Neural cell (in vitro differentiated cells): ENCODE data around the gene KSR2. TPM values are rescaled to one million over a fixed set of nuclear protein-coding genes. Genes with fewer than 3 reads are reported as not detected.
"Not testable (repeated sequence)": the region's sequence is repeated elsewhere in the genome, so short reads cannot be mapped to it uniquely, and the experiment has no call there.

Experiments
- H2AFZ ChIP-seq: fragments of 200-600, 300-800 bp; sonication (generic), shearing (Covaris generic); 2 replicates; pipeline ENCODE4 v1.6.0; 2014; ENCODE audit warnings: low read depth, mild to moderate bottlenecking, antibody characterized with exemption, low read length, moderate library complexity
- H3F3A ChIP-seq: fragments of 200-600 bp; shearing (Covaris generic); 2 replicates; pipeline ENCODE4 v1.6.1; 2016; ENCODE audit warnings: mild to moderate bottlenecking, moderate library complexity, mixed read lengths, antibody characterized with exemption, low read length; ENCODE audit not compliant: insufficient read depth, poor library complexity, severe bottlenecking
- H3K27ac ChIP-seq: fragments of 200-600, 300-800 bp; sonication (generic), shearing (Covaris generic); 2 replicates; pipeline ENCODE4 v1.5.1; 2014; ENCODE audit warnings: mild to moderate bottlenecking, low read length, moderate library complexity
- H3K27me3 ChIP-seq: fragments of 300-800, 200-600 bp; sonication (generic), shearing (Covaris generic); 2 replicates; pipeline ENCODE4 v1.6.0; 2014; ENCODE audit warnings: mild to moderate bottlenecking, low read depth, low read length, moderate library complexity; ENCODE audit not compliant: insufficient read depth
- H3K36me3 ChIP-seq: fragments of 300-800, 200-600 bp; sonication (generic), shearing (Covaris generic); 2 replicates; pipeline ENCODE4 v1.5.1; 2014; ENCODE audit warnings: mild to moderate bottlenecking, antibody characterized with exemption, low read length, moderate library complexity; ENCODE audit not compliant: insufficient read depth
- H3K4me2 ChIP-seq: fragments of 300-800, 200-600 bp; sonication (generic), shearing (Covaris generic); 2 replicates; pipeline ENCODE4 v1.6.0; 2014; ENCODE audit warnings: mild to moderate bottlenecking, low read length
- H3K4me3 ChIP-seq: fragments of 300-800, 200-600 bp; sonication (generic), shearing (Covaris generic); 2 replicates; pipeline ENCODE4 v1.5.1; 2014; ENCODE audit warnings: mild to moderate bottlenecking, low read length, moderate library complexity
- H3K79me2 ChIP-seq: fragments of 200-600 bp; shearing (Covaris generic); replicated peaks from 2 replicates; pipeline ENCODE4 v1.6.0; 2014; ENCODE audit warnings: mild to moderate bottlenecking, low read length, moderate library complexity; ENCODE audit not compliant: insufficient read depth
- H3K9ac ChIP-seq: fragments of 300-800, 200-600 bp; sonication (generic), shearing (Covaris generic); 2 replicates; pipeline ENCODE4 v1.6.1; 2016; ENCODE audit warnings: mild to moderate bottlenecking, low read length, mixed read lengths
- H3K9me2 ChIP-seq: fragments of 200-600 bp; shearing (Covaris generic); 2 replicates; pipeline ENCODE4 v1.6.1; 2016; ENCODE audit warnings: mild to moderate bottlenecking, low read length, mixed read lengths; ENCODE audit not compliant: insufficient read depth
- H3K9me3 ChIP-seq: fragments of 200-600, 300-800 bp; sonication (generic), shearing (Covaris generic); 2 replicates; pipeline ENCODE4 v1.6.1; 2016; ENCODE audit warnings: mild to moderate bottlenecking, mixed run types, low read length, moderate library complexity, mixed read lengths
- H4K20me1 ChIP-seq: fragments of 200-600 bp; shearing (Covaris generic); 2 replicates; pipeline ENCODE4 v1.6.1; 2016; ENCODE audit warnings: mild to moderate bottlenecking, mixed run types; ENCODE audit not compliant: insufficient read depth
- CTCF ChIP-seq: fragments of 450-650 bp; IDR thresholded peaks from 2 replicates; pipeline ENCODE4 v1.5.1; 2014; ENCODE audit warnings: antibody characterized with exemption, mild to moderate bottlenecking, moderate library complexity; ENCODE audit not compliant: poor library complexity, severe bottlenecking
- EP300 ChIP-seq: fragments of 450-650 bp; conservative IDR thresholded peaks from 2 replicates; pipeline ENCODE4 v1.6.1; 2014; ENCODE audit warnings: antibody characterized with exemption, mild to moderate bottlenecking, moderate library complexity; ENCODE audit not compliant: poor library complexity, severe bottlenecking
- EZH2 ChIP-seq: fragments of 200-600, 300-800 bp; shearing (Covaris generic), sonication (generic); IDR thresholded peaks from 2 replicates; pipeline ENCODE4 v1.6.1; 2014; ENCODE audit warnings: antibody characterized with exemption, low read length, borderline replicate concordance, mild to moderate bottlenecking; ENCODE audit not compliant: insufficient read depth, poor library complexity, severe bottlenecking
- MXI1 ChIP-seq: fragments of 450-650 bp; conservative IDR thresholded peaks from 2 replicates; pipeline ENCODE4 v1.6.1; 2014; ENCODE audit warnings: antibody characterized with exemption, mild to moderate bottlenecking; ENCODE audit not compliant: poor library complexity, severe bottlenecking
- POLR2AphosphoS5 ChIP-seq: IDR thresholded peaks from 2 replicates; pipeline ENCODE4 v1.6.1; 2012
- RAD21 ChIP-seq: fragments of 450-650 bp; conservative IDR thresholded peaks from 2 replicates; pipeline ENCODE4 v1.6.1; 2014; ENCODE audit warnings: antibody characterized with exemption, mild to moderate bottlenecking, moderate library complexity
- SMC3 ChIP-seq: fragments of 450-650 bp; conservative IDR thresholded peaks from 2 replicates; pipeline ENCODE4 v1.6.1; 2014; ENCODE audit warnings: antibody characterized with exemption, mild to moderate bottlenecking, moderate library complexity; ENCODE audit not compliant: poor library complexity
- TAF1 ChIP-seq: IDR thresholded peaks from 2 replicates; pipeline ENCODE4 v1.6.1; 2012; ENCODE audit warnings: low read depth
- polyA plus RNA-seq: library from polyadenylated mRNA; depleted of rRNA; stranded (reverse); fragments of >200 nt; gene quantifications from 2 replicates; pipeline ENCODE4 v1.2.3, GENCODE V29; 2014
- TF ChIP-seq, protein P1 (sequence below): IDR thresholded peaks from 2 replicates; pipeline ENCODE4 v1.6.1; 2012; ENCODE audit warnings: borderline replicate concordance

The KSR2 gene
- polyA plus RNA-seq, 1 donor from 2014 or later: 3.0 TPM

DNA sequence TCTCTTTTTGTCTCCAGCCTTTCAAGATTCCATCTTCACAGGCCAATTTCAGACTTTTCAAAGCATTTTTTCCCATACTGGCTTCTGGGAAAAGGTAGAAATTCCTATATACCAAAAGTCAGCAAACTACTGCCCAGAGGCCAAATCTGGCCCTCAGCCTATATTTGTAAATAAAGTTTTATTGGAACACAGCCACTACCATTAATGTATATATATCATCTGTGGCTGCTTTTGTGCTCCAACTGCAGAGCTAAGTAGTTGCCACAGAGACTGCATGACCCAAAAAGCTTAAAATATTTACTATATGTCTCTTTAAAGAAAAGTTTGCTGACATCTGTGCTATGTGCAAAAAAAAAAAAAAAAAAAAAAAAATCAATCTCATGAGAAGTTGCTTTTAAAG lies 76.3 kb downstream of the KSR2 start:
- no peak overlapping the region for H3K27ac ChIP-seq
- no peak overlapping the region for H3K4me2 ChIP-seq
- no peaks in the 10 kb centered on the region for H3K27me3 ChIP-seq
- H3K9me3 ChIP-seq: no peaks in the 10 kb centered on the region
- no peak overlapping the region for H3K4me3 ChIP-seq
- TF ChIP-seq POLR2AphosphoS5 (no peak), TAF1 (no peak), EZH2 (no peak), CTCF (no peak), RAD21 (no peak), MXI1 (no peak), EP300 (no peak), SMC3 (no peak)
- TF ChIP-seq, protein P1, sequence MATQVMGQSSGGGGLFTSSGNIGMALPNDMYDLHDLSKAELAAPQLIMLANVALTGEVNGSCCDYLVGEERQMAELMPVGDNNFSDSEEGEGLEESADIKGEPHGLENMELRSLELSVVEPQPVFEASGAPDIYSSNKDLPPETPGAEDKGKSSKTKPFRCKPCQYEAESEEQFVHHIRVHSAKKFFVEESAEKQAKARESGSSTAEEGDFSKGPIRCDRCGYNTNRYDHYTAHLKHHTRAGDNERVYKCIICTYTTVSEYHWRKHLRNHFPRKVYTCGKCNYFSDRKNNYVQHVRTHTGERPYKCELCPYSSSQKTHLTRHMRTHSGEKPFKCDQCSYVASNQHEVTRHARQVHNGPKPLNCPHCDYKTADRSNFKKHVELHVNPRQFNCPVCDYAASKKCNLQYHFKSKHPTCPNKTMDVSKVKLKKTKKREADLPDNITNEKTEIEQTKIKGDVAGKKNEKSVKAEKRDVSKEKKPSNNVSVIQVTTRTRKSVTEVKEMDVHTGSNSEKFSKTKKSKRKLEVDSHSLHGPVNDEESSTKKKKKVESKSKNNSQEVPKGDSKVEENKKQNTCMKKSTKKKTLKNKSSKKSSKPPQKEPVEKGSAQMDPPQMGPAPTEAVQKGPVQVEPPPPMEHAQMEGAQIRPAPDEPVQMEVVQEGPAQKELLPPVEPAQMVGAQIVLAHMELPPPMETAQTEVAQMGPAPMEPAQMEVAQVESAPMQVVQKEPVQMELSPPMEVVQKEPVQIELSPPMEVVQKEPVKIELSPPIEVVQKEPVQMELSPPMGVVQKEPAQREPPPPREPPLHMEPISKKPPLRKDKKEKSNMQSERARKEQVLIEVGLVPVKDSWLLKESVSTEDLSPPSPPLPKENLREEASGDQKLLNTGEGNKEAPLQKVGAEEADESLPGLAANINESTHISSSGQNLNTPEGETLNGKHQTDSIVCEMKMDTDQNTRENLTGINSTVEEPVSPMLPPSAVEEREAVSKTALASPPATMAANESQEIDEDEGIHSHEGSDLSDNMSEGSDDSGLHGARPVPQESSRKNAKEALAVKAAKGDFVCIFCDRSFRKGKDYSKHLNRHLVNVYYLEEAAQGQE: no peak
- no peaks in the 10 kb centered on the region for H3F3A ChIP-seq
- no peak overlapping the region for H3K9ac ChIP-seq
- H3K9me2 ChIP-seq: no peaks in the 10 kb centered on the region
- no peaks in the 10 kb centered on the region for H3K79me2 ChIP-seq
- no peaks in the 10 kb centered on the region for H3K36me3 ChIP-seq
- no peaks in the 10 kb centered on the region for H4K20me1 ChIP-seq
- no peak overlapping the region for H2AFZ ChIP-seq

DNA sequence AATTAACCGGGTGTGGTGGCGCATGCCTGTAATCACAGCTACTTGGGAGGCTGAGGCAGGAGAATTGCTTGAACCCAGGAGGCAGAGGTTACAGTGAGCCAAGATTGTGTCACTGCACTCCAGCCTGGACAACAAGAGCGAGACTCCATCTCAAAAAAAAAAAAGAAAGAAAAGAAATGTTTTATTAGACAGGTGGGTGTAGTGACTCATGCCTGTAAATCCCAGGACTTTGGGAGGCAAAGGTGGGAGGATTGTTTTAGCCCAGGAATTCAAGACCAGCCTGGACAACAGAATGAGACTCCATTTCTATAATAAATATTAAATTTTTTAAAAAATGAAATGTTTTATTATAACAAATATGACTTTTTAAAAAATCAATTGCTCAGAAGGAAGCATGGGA lies 77.5 kb downstream of the KSR2 start:
- not testable (repeated sequence) for H3K9ac ChIP-seq, H3K4me2 ChIP-seq, H3K4me3 ChIP-seq, H3K27me3 ChIP-seq, H3K27ac ChIP-seq, H3K9me2 ChIP-seq, H3K79me2 ChIP-seq, H3F3A ChIP-seq, H4K20me1 ChIP-seq, H3K36me3 ChIP-seq, H2AFZ ChIP-seq, H3K9me3 ChIP-seq

GRCh38 chr12:117890644-117891043 lies 78.1 kb downstream of the KSR2 start:
- H3K36me3 ChIP-seq: no peaks in the 10 kb centered on the region
- H3F3A ChIP-seq: no peaks in the 10 kb centered on the region
- no peaks in the 10 kb centered on the region for H4K20me1 ChIP-seq
- no peak overlapping the region for H3K27ac ChIP-seq
- no peak overlapping the region for H3K9ac ChIP-seq
- H2AFZ ChIP-seq: no peak overlapping the region
- H3K4me2 ChIP-seq: no peak overlapping the region
- no peaks in the 10 kb centered on the region for H3K79me2 ChIP-seq
- H3K9me2 ChIP-seq: no peaks in the 10 kb centered on the region
- H3K27me3 ChIP-seq: no peaks in the 10 kb centered on the region
- no peak for TF ChIP-seq POLR2AphosphoS5
- TF ChIP-seq EZH2: no peak
- no peak for TF ChIP-seq MXI1
- no peak for TF ChIP-seq RAD21
- TF ChIP-seq TAF1: no peak
- no peak for TF ChIP-seq EP300
- TF ChIP-seq, protein P1: no peak
- no peak for TF ChIP-seq CTCF
- no peak for TF ChIP-seq SMC3
- no peaks in the 10 kb centered on the region for H3K9me3 ChIP-seq
- H3K4me3 ChIP-seq: no peak overlapping the region
